NB4 (cell line): ENCODE data around the gene NDUFB4.
"Not testable (repeated sequence)": the region's sequence is repeated elsewhere in the genome, so short reads cannot be mapped to it uniquely, and the experiment has no call there.

ENCODE experiments used
- DNase-seq: peaks from one replicate; pipeline ENCODE4 v3.0.0; 2010; ENCODE audit warnings: low read depth
- H3K4me3 ChIP-seq: one replicate; pipeline ENCODE4 v1.5.1; 2011; ENCODE audit warnings: mild to moderate bottlenecking, low read depth, low read length, moderate library complexity
- MYC ChIP-seq: IDR thresholded peaks from 2 replicates; pipeline ENCODE4 v1.6.1; 2011; ENCODE audit warnings: low read depth, low read length
- POLR2A ChIP-seq: IDR thresholded peaks from 2 replicates; pipeline ENCODE4 v1.6.1; 2011; ENCODE audit warnings: mild to moderate bottlenecking; ENCODE audit not compliant: insufficient read length; ENCODE audit errors: extremely low read depth
- TF ChIP-seq, protein P1 (sequence below): IDR thresholded peaks from 2 replicates; pipeline ENCODE4 v1.6.1; 2011; ENCODE audit warnings: low read depth, low read length
- TF ChIP-seq, protein P2 (sequence below): IDR thresholded peaks from one replicate; pipeline ENCODE4 v1.5.1; 2012; ENCODE audit warnings: low read depth, low read length

Gene NDUFB4

DNA sequence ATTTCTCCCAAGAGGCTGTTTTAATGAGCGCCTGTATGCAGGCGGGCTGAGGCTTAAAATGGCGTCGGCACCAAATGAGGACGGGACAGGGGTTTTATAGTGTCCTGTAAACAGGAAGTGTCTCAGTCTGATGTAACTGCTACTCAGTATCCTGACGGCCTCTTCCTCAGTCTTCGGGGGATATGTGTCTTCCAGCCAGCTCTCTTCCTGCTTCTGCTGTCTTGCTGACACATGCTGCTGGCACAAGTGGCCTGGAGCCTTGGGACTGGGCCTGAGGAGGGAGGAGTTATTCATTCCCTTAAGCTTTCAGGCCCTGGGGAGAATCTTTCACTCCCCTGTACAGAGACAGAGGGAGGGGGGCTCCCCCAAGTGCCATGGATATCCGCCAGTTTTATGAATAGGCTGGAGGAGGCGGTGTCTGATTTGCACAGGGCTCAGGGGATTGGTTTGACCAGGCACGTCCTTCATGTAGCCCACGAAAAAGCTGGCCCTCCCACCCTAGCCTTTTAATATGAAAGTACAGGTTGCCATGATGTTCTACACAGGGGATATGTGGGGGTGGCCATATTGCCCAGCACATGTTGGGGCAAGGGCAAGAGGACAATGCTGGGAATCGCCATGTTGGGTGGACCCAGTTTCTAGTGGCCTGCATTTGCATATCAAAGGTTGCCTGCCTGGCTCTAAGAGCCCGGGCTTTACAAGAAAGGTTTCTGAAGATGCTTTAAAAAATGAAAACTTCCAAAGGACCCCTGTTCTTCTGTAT lies 19.9 kb downstream of the NDUFB4 start:
- DNase-seq: peak; percentile 64
- TF ChIP-seq, protein P1, sequence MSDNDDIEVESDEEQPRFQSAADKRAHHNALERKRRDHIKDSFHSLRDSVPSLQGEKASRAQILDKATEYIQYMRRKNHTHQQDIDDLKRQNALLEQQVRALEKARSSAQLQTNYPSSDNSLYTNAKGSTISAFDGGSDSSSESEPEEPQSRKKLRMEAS: no peak
- no peak for TF ChIP-seq POLR2A
- TF ChIP-seq, protein P2, sequence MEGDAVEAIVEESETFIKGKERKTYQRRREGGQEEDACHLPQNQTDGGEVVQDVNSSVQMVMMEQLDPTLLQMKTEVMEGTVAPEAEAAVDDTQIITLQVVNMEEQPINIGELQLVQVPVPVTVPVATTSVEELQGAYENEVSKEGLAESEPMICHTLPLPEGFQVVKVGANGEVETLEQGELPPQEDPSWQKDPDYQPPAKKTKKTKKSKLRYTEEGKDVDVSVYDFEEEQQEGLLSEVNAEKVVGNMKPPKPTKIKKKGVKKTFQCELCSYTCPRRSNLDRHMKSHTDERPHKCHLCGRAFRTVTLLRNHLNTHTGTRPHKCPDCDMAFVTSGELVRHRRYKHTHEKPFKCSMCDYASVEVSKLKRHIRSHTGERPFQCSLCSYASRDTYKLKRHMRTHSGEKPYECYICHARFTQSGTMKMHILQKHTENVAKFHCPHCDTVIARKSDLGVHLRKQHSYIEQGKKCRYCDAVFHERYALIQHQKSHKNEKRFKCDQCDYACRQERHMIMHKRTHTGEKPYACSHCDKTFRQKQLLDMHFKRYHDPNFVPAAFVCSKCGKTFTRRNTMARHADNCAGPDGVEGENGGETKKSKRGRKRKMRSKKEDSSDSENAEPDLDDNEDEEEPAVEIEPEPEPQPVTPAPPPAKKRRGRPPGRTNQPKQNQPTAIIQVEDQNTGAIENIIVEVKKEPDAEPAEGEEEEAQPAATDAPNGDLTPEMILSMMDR: no peak
- TF ChIP-seq MYC: no peak

DNA sequence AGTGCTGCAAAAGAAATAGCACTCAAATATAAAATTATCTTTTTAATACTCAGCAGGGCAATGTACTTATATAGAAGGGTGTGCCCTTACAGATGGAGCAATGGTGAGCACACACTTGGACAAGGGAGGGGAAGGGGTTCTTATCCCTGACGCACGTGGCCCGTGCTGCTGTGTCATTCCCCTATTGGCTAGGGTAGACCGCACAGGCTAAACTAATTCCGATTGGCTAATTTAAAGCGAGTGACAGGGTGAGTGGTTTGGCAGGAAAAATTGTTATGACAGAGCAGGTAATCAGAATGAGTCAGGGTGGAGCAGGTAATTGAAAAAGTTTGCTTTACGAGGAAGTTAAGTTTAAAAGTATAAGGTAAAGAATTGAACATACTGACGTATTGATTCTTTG lies 20.6 kb downstream of the NDUFB4 start:
- not testable (repeated sequence) for DNase-seq, H3K4me3 ChIP-seq

More for the DNA sequence above, 19.9 kb downstream of the NDUFB4 start:
- no peak overlapping the region for H3K4me3 ChIP-seq

DNA sequence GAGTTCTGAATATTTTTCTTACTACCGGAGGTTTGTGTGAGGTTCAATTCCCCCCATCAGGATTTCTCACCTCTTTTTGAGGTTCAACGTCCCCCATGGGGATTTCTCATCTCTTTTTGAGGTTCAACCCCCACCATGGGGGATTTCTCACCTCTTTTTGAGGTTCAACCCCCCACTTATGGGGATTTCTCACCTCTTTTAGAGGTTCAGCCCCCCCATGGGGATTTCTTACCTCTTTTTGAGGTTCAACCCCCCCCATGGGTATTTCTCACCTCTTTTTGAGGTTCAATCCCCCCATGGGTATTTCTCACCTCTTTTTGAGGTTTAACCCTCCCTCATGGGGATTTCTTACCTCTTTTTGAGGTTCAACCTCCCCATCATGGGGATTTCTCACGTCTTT lies 26.3 kb downstream of the NDUFB4 start:
- TF ChIP-seq MYC: no peak
- TF ChIP-seq, protein P2: no peak
- no peak for TF ChIP-seq POLR2A
- TF ChIP-seq, protein P1: no peak
- H3K4me3 ChIP-seq: no peak overlapping the region
- DNase-seq: no peak

DNA sequence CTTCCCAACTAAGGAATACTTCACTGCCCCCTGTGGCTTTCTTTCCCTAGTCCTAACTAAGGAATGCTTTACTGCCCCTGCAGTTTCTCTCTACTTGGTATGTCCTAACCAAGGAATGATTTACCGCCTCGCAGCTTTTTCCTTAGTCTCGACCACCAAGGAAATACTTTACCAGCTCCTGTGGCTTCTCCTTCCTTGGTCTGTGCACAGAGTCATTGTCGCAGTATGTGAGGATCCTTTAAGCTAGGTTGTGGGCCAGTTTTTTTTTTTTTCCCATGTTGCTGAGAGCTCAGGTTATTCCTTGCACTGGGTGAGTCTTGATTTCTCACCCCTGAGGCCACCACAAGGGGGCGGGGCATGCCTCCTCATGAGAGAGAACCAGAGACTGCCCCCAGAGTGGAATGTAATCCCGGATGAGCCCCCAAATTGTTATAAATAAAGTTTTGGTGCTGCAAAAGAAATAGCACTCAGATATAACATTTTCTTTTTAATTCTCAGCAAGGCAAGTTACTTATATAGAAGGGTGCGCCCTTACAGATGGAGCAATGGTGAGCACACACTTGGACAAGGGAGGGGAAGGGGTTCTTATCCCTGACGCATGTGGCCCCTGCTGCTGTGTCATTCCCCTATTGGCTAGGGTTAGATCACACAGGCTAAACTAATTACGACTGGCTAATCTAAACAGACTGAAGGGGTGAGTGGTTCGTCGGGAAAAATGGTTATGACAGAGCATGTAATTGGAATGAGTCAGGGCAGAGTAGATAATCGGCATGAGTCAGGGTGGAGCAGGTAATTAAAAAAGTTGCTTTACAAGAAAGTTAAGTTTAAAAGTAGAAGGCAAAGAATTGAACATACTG lies 27.0 kb downstream of the NDUFB4 start:
- TF ChIP-seq POLR2A: no peak
- TF ChIP-seq, protein P2: peak; percentile 3
- H3K4me3 ChIP-seq: no peak overlapping the region

DNA sequence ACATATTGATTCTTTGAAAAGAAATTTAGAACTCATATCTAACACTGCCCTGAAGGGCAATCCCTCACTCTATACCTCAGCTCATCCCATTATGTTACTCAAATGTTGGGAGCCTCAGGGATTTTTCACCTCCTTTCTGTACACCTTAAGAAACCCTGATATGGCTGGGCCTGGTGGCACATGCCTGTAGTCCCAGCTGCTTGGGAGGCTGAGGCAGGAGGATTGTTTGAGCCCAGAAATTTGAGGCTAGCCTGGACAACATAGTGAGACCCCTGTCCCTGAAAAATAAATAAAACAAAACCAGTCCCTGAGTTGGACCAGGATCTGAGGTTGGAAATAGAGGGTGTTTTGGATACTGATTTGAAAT lies 27.6 kb downstream of the NDUFB4 start:
- no peak for DNase-seq
- TF ChIP-seq, protein P2: no peak
- TF ChIP-seq MYC (no peak), POLR2A (no peak)
- TF ChIP-seq, protein P1: no peak

More for the DNA sequence above, 27.0 kb downstream of the NDUFB4 start:
- peak; percentile 45 for DNase-seq

DNA sequence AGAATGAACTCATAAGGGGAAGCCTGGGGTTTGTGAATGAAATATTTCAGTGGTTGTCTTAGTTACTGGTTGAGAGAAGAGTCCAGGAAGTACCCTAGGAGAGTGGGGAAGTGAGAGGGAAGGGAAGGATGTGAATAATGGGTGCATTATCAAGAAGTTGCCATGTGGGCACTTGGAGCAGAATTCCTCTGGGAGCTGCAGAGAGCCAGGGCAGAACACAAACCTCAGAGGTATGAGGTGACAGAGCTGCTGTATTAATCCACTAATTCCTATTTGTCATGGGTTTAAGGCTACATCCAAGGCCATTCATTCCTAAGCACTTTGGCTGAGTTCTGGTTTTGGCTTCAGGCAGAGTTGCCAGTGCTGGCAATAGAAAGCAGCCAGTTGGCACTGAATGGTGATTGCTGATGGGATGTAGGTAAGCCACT lies 29.0 kb downstream of the NDUFB4 start:
- DNase-seq: no peak
- TF ChIP-seq, protein P1: no peak
- TF ChIP-seq POLR2A (no peak), MYC (no peak)
- TF ChIP-seq, protein P2: no peak
- no peak overlapping the region for H3K4me3 ChIP-seq

More for the DNA sequence above, 27.6 kb downstream of the NDUFB4 start:
- H3K4me3 ChIP-seq: no peak overlapping the region
